Activated naive CD4-positive, alpha-beta T cell treated with anti-CD3 and anti-CD28 coated beads for 36 hours (primary cell): ENCODE data around the gene PCNX1. TPM values are rescaled to one million over a fixed set of nuclear protein-coding genes. Genes with fewer than 3 reads are reported as not detected.
"Not testable (repeated sequence)": the region's sequence is repeated elsewhere in the genome, so short reads cannot be mapped to it uniquely, and the experiment has no call there.

Experiments used
- CTCF ChIA-PET: fragments of 350-600 bp; sonication (Branson Sonifier 250); formaldehyde crosslinking; loops from one replicate; lab custom pipeline; 2021; ENCODE audit warnings: antibody characterized with exemption; lab: Charles Lee
- DNase-seq: peaks from one replicate; pipeline ENCODE4 v3.0.0-alpha.2; 2020
- H3K27ac Mint-ChIP-seq: one replicate; pipeline ENCODE4 v1.8.0; 2021; ENCODE audit warnings: mild to moderate bottlenecking, mixed read lengths
- H3K27me3 Mint-ChIP-seq: one replicate; pipeline ENCODE4 v1.8.0; 2021; ENCODE audit warnings: low read depth, mixed read lengths
- H3K36me3 Mint-ChIP-seq: one replicate; pipeline ENCODE4 v1.8.0; 2021; ENCODE audit warnings: low read depth, mixed read lengths
- H3K4me1 Mint-ChIP-seq: one replicate; pipeline ENCODE4 v1.8.0; 2021; ENCODE audit warnings: low read depth, mixed read lengths
- H3K4me3 Mint-ChIP-seq: one replicate; pipeline ENCODE4 v1.8.0; 2021; ENCODE audit warnings: mild to moderate bottlenecking, moderate library complexity, mixed read lengths
- H3K9me3 Mint-ChIP-seq: one replicate; pipeline ENCODE4 v1.8.0; 2021; ENCODE audit warnings: mixed read lengths
- intact Hi-C: fragments of 100-400 bp; cut with micrococcal nuclease; formaldehyde crosslinking; loops from one replicate; pipeline ENCODE4 v1.15.1; 2023
- total RNA-seq, 2 experiments: library from RNA; stranded (reverse); gene quantifications; one replicate each; pipeline ENCODE4 v1.2.3, GENCODE V29; 2021

PCNX1 gene
- total RNA-seq, 2 experiments from 2014 or later: 51.9 to 63.1 TPM

- no peak overlapping the region for H3K4me3 Mint-ChIP-seq
- CTCF ChIA-PET: no interaction called here
- no peak overlapping the region for H3K27ac Mint-ChIP-seq
Observed at GRCh38 chr14:71062581-71063303, 155.5 kb downstream of the PCNX1 start.

DNA sequence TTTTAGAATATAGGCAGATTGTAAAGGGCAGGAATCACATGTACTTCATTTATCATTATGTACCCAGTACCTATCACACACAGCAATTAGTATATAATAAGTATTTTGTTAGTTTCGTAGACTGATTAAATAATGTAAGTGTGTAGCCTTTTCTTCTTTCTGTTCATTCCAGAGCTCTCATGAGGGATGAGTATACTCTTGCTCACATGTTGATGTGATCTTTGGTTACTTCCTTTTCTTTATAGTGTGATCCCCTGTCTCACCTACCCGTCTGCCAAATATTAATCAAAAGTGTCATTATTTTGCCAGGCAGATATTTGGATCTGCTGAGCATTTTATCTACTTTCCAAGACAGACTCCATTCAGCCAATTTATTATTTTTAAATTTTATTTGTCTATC, 156.1 kb downstream of the PCNX1 start:
- Mint-ChIP-seq H3K4me1 (peaks cover 7% of the 10 kb centered on the region), H3K27me3 (no peaks in the 10 kb centered on the region), H3K4me3 (no peak overlapping the region), H3K9me3 (peaks cover 5% of the 10 kb centered on the region), H3K27ac (no peak overlapping the region), H3K36me3 (peaks cover 70% of the 10 kb centered on the region)
- no peak for DNase-seq
- CTCF ChIA-PET: no interaction called here
- intact Hi-C loops: no loop called here

More at GRCh38 chr14:71062581-71063303, 155.5 kb downstream of the PCNX1 start:
- intact Hi-C loops: no loop called here
- H3K27me3 Mint-ChIP-seq: no peaks in the 10 kb centered on the region
- DNase-seq: no peak
- peaks cover 70% of the 10 kb centered on the region for H3K36me3 Mint-ChIP-seq
- H3K4me1 Mint-ChIP-seq: peaks cover 7% of the 10 kb centered on the region
- peaks cover 5% of the 10 kb centered on the region for H3K9me3 Mint-ChIP-seq

GRCh38 chr14:71064747-71065146, 157.5 kb downstream of the PCNX1 start:
- H3K4me3 Mint-ChIP-seq, H3K27ac Mint-ChIP-seq, CTCF ChIA-PET, H3K27me3 Mint-ChIP-seq, H3K9me3 Mint-ChIP-seq, intact Hi-C loops, H3K4me1 Mint-ChIP-seq, DNase-seq: not testable (repeated sequence)
- H3K36me3 Mint-ChIP-seq: peaks cover 68% of the 10 kb centered on the region

GRCh38 chr14:71070169-71070568, 162.9 kb downstream of the PCNX1 start:
- CTCF ChIA-PET: no interaction called here
- Mint-ChIP-seq H3K4me3 (no peak overlapping the region), H3K9me3 (peaks cover 3% of the 10 kb centered on the region), H3K4me1 (peaks cover 9% of the 10 kb centered on the region), H3K27ac (peak overlapping the region; percentile 32), H3K36me3 (peaks cover 51% of the 10 kb centered on the region), H3K27me3 (no peaks in the 10 kb centered on the region)
- intact Hi-C loops: no loop called here
- DNase-seq: no peak

GRCh38 chr14:71071042-71071441, 163.8 kb downstream of the PCNX1 start:
- DNase-seq: no peak
- H3K9me3 Mint-ChIP-seq: no peaks in the 10 kb centered on the region
- H3K36me3 Mint-ChIP-seq: peaks cover 46% of the 10 kb centered on the region
- H3K27me3 Mint-ChIP-seq: no peaks in the 10 kb centered on the region
- H3K27ac Mint-ChIP-seq: no peak overlapping the region
- H3K4me3 Mint-ChIP-seq: no peak overlapping the region
- CTCF ChIA-PET: no interaction called here
- intact Hi-C loops: no loop called here
- H3K4me1 Mint-ChIP-seq: peaks cover 9% of the 10 kb centered on the region

DNA sequence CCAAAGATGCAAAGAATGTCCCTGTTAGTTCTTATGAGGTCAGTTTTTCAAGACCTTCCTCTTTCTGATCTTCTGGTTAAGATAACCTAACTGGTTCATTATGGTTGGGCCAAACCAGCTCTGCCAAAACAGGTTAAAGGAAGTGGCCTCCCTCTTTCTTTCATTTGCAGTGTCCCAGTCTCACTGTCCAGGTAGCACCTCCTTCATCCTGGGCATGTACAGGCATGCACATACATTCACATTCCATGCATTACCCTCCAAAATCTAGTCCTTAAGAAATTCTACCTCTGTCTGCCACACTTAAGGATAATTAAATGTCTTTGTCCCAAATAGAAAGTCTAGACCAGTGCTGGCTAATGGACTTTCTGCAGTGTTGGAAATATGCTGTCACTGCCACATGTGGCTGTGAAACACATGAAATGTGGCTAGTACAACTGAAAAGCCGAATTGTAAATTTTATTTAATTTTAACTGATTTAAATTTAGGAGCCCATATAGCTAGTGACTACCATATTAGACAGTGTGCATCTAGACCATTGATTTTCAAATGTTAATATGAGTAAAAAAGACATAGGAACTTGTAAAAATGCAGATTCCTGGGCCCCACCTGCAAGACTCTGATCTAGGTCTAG, 169.3 kb downstream of the PCNX1 start:
- Mint-ChIP-seq H3K4me1 (peaks cover 11% of the 10 kb centered on the region), H3K9me3 (peaks cover 9% of the 10 kb centered on the region), H3K27me3 (no peaks in the 10 kb centered on the region), H3K36me3 (peaks cover 65% of the 10 kb centered on the region), H3K4me3 (no peak overlapping the region), H3K27ac (peak overlapping the region; percentile 72)
- intact Hi-C loops: no loop called here
- CTCF ChIA-PET: interaction anchor here (0.7 kb wide), 1 partner anchor 705 kb away, joined by 3 read pairs; no protein-coding TSS in a partner anchor
- DNase-seq: no peak

DNA sequence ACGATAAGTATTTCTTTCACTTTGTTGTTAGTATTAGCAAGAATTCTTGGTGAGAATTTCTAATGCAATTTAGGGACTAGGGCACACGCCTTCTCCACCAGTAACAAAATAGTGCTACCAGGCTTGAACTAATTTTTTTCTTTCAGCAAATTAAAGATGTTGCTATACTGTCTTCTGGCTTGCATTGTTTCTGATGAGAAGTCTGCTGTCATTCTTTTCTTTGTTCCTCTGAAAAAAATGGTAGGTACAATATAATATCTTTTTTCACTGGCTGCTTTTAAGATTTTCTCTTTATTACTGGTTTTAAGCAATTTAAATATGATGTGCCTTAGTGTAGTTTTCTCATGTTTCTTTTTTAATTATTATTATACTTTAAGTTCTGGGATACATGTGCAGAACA, 171.2 kb downstream of the PCNX1 start:
- Mint-ChIP-seq H3K36me3 (peaks cover 65% of the 10 kb centered on the region), H3K4me3 (no peak overlapping the region), H3K27ac (no peak overlapping the region), H3K9me3 (peaks cover 9% of the 10 kb centered on the region), H3K27me3 (no peaks in the 10 kb centered on the region), H3K4me1 (peaks cover 13% of the 10 kb centered on the region)
- intact Hi-C loops: no loop called here
- DNase-seq: no peak
- CTCF ChIA-PET: interaction anchor here (0.5 kb wide), 1 partner anchor 1017 kb away, joined by 6 read pairs; no protein-coding TSS in a partner anchor

GRCh38 chr14:71086567-71086966, 179.3 kb downstream of the PCNX1 start:
- DNase-seq: no peak
- intact Hi-C loops: no loop called here
- Mint-ChIP-seq H3K27ac (no peak overlapping the region), H3K36me3 (peaks cover 39% of the 10 kb centered on the region), H3K9me3 (no peaks in the 10 kb centered on the region), H3K4me3 (no peak overlapping the region), H3K27me3 (no peaks in the 10 kb centered on the region), H3K4me1 (peaks cover 2% of the 10 kb centered on the region)
- CTCF ChIA-PET: no interaction called here

DNA sequence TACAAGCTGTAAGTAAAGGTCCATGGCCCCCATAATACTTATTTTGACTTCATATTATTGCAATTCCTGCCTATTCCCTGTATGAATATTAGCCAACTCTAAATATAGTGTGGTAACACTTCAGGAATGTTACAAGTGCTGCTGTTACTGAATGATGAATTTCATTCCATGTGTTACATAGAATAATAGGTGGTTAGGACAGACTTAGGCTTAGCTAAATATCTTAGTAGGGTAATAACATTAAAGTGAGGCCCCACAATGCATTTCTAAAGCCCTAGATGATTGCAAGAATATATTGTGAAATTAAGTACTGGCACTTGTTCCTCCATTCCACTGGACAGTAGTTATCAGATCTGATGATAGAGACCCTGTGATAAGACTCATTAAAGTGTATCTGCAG, 182.7 kb downstream of the PCNX1 start:
- CTCF ChIA-PET: no interaction called here
- Mint-ChIP-seq H3K27me3 (no peaks in the 10 kb centered on the region), H3K4me1 (no peaks in the 10 kb centered on the region), H3K36me3 (peaks cover 52% of the 10 kb centered on the region), H3K9me3 (no peaks in the 10 kb centered on the region), H3K27ac (no peak overlapping the region), H3K4me3 (no peak overlapping the region)
- intact Hi-C loops: no loop called here
- no peak for DNase-seq

- Mint-ChIP-seq H3K36me3 (peaks cover 39% of the 10 kb centered on the region), H3K9me3 (peaks cover 7% of the 10 kb centered on the region), H3K4me1 (peaks cover 10% of the 10 kb centered on the region), H3K27ac (no peak overlapping the region), H3K4me3 (no peak overlapping the region), H3K27me3 (no peaks in the 10 kb centered on the region)
- no peak for DNase-seq
- CTCF ChIA-PET: interaction anchor here (0.9 kb wide), 1 partner anchor 9 kb away, joined by 3 read pairs; no protein-coding TSS in a partner anchor
- intact Hi-C loops: no loop called here
Observed at GRCh38 chr14:71094722-71095121, 187.5 kb downstream of the PCNX1 start.

DNA sequence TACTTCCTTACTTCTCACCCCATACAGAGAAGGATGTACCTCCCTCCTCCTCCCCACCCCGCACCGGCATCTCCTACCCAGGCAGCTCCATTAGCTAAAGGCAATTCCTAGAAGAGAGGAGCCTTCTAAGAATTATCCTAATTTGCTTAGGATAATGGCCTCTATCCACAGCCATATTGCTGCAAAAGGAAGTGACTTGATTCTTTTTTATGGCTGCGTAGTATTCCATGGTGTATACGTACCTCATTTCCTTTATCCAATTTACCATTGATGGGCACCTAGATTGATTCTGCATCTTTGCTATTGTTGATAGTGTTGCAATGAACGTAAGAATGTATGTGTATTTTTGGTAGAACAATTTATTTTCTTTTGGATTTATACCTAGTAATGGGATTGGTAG, 189.7 kb downstream of the PCNX1 start:
- Mint-ChIP-seq H3K36me3 (peaks cover 25% of the 10 kb centered on the region), H3K27ac (no peak overlapping the region), H3K4me3 (no peak overlapping the region), H3K4me1 (peaks cover 10% of the 10 kb centered on the region), H3K9me3 (peaks cover 7% of the 10 kb centered on the region), H3K27me3 (no peaks in the 10 kb centered on the region)
- intact Hi-C loops: no loop called here
- CTCF ChIA-PET: no interaction called here
- no peak for DNase-seq

DNA sequence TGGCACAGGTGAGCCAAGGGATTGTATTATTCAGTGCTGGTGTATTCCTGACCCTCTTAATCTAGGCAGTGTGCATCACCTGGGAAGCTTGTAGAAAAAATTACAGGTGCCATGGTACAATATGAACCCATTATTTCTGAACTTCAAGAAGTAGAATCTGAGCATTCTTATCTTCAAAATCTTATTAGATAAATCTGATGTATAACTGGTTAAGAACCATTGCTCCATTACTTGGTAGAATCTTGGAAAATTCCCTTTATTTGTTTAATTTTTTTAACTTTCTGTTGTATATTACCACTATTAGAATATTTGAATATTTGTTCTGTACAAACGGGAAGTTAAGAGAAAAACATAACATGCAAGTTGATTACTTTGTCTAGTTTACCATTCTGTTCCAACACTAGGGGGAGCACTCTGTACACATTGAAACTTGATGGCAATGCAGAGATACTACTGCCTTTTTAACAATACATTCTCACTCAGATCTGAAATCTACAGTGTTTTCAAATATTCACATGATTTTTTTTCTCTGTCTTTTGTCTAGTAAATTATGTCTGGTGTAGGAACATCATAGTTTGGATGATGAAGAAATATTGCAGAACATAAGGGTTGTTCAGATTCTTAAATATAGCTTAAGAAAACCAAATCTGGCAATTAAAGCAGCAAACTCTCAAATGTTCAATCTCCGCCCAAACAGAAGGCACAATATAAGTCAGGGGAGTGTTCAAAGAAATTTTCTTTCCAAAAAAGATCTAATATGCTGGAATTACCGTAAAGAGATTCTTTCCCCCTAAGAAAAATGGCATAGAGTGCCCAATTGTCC, 196.6 kb downstream of the PCNX1 start:
- Mint-ChIP-seq H3K4me1 (peaks cover 3% of the 10 kb centered on the region), H3K9me3 (no peaks in the 10 kb centered on the region)
- CTCF ChIA-PET: interaction anchor here (0.6 to 4.0 kb wide), 18 partner anchors 9 to 696 kb away, joined by 3 to 18 read pairs (median 3); no protein-coding TSS in a partner anchor

More for the DNA sequence above, 196.6 kb downstream of the PCNX1 start:
- Mint-ChIP-seq H3K27ac (no peak overlapping the region), H3K4me3 (no peak overlapping the region), H3K36me3 (peaks cover 23% of the 10 kb centered on the region), H3K27me3 (no peaks in the 10 kb centered on the region)
- no peak for DNase-seq
- intact Hi-C loops: no loop called here
